GM12878 (cell line): Measurements from ENCODE around the gene ACSF3. TPM values are rescaled to one million over a fixed set of nuclear protein-coding genes. Genes with fewer than 3 reads are reported as not detected.

Experiments used
- ATAC-seq: fragments of 200-7000 bp; cut with Tn5 transposase; 3 replicates; pipeline ENCODE4 v1.9.1; 2020; ENCODE audit warnings: mild to moderate bottlenecking, moderate library complexity
- BruUV-seq: library from RNA; stranded (reverse); fragments of 400-500 nt; replicated peaks from 2 replicates; lab custom pipeline; 2021; lab: Mats Ljungman, UMichigan
- CTCF ChIA-PET: fragments of 300-600 bp; sonication (Branson Sonifier 250); formaldehyde crosslinking; extraction: SDS; loops from one replicate; lab custom pipeline; 2021; ENCODE audit warnings: inconsistent platforms; lab: Yijun Ruan, JAX
- POLR2A ChIA-PET: fragments of 350-600 bp; formaldehyde crosslinking; extraction: SDS; loops from one replicate; lab custom pipeline; 2021; ENCODE audit warnings: inconsistent platforms; lab: Charles Lee
- RAD21 ChIA-PET: fragments of 300-600 bp; sonication (Branson Sonifier 250); formaldehyde crosslinking; loops from one replicate; lab custom pipeline; 2023; ENCODE audit warnings: antibody characterized with exemption; ENCODE audit not compliant: unreplicated experiment; lab: Charles Lee
- SMC1A ChIA-PET: fragments of 300-600 bp; sonication (Branson Sonifier 250); formaldehyde crosslinking; loops from one replicate; lab custom pipeline; 2023; ENCODE audit not compliant: unreplicated experiment, uncharacterized antibody; lab: Charles Lee
- DNase-seq: peaks from one replicate; pipeline ENCODE4 v3.0.0-alpha.2; 2011; ENCODE audit warnings: low read depth, low spot score
- FAIRE-seq: peaks from 3 replicates; lab custom pipeline; 2011; peaks lifted over from hg19 to GRCh38; lab: Jason Lieb, UNC
- H2AFZ ChIP-seq: 2 replicates; pipeline ENCODE4 v1.6.0; 2011; ENCODE audit warnings: low read depth, low read length, control low read depth; ENCODE audit not compliant: control insufficient read depth
- H3K27ac ChIP-seq: 2 replicates; pipeline ENCODE4 v1.5.1; 2011; ENCODE audit warnings: control low read depth; ENCODE audit not compliant: control insufficient read depth, insufficient read depth
- H3K27me3 ChIP-seq, 2 experiments: replicated peaks in 1 of 2; 2 replicates each; pipeline versions ENCODE4 v1.6.0 to v1.6.1; 2011; ENCODE audit warnings: low read length in 1 of 2; ENCODE audit not compliant: control insufficient read depth in 2 of 2, insufficient read depth in 2 of 2
- H3K36me3 ChIP-seq, 2 experiments: 2 replicates each; pipeline ENCODE4 v1.5.1; 2011; ENCODE audit warnings: low read length in 1 of 2; ENCODE audit not compliant: control insufficient read depth in 2 of 2, insufficient read depth in 2 of 2
- H3K4me1 ChIP-seq: 2 replicates; pipeline ENCODE4 v1.6.1; 2011; ENCODE audit warnings: mild to moderate bottlenecking, low read length, moderate library complexity, mixed read lengths; ENCODE audit not compliant: control insufficient read depth, insufficient read depth
- H3K4me2 ChIP-seq: 2 replicates; pipeline ENCODE4 v1.6.0; 2011; ENCODE audit warnings: control low read depth; ENCODE audit not compliant: control insufficient read depth, insufficient read depth
- H3K4me3 ChIP-seq: fragments of 200-600 bp; sonication (generic); 2 replicates; pipeline ENCODE4 v1.5.1; 2016
- H3K79me2 ChIP-seq: 2 replicates; pipeline ENCODE4 v1.6.0; 2011; ENCODE audit warnings: low read length; ENCODE audit not compliant: control insufficient read depth, insufficient read depth
- H3K9ac ChIP-seq: 2 replicates; pipeline ENCODE4 v1.8.0; 2011; ENCODE audit warnings: low read length, control low read depth, mixed read lengths; ENCODE audit not compliant: control insufficient read depth, insufficient read depth
- H3K9me3 ChIP-seq: replicated peaks from 3 replicates; pipeline ENCODE4 v1.5.1; 2011; ENCODE audit warnings: mild to moderate bottlenecking, low read length; ENCODE audit not compliant: control insufficient read depth, insufficient read depth
- H4K20me1 ChIP-seq: 2 replicates; pipeline ENCODE4 v1.6.0; 2011; ENCODE audit not compliant: control insufficient read depth, insufficient read depth
- CHD2 ChIP-seq: IDR thresholded peaks from 2 replicates; pipeline ENCODE4 v1.6.1; 2011; ENCODE audit warnings: low read depth, low read length, improper control_type of control experiment, borderline replicate concordance
- EED ChIP-seq: sonication (generic); IDR thresholded peaks from 2 replicates; pipeline ENCODE4 v1.6.1; 2016; ENCODE audit warnings: antibody characterized with exemption, low read depth
- KDM1A ChIP-seq: fragments of 200-600 bp; sonication (generic); IDR thresholded peaks from 2 replicates; pipeline ENCODE4 v1.6.1; 2016; ENCODE audit warnings: borderline replicate concordance
- POLR2AphosphoS2 ChIP-seq: IDR thresholded peaks from 2 replicates; pipeline ENCODE4 v1.6.1; 2011; ENCODE audit warnings: low read depth, mild to moderate bottlenecking, low read length, improper control_type of control experiment, moderate library complexity
- TCF12 ChIP-seq: IDR thresholded peaks from 2 replicates; pipeline ENCODE4 v1.6.1; 2011; ENCODE audit warnings: low read depth, mild to moderate bottlenecking, low read length
- ZNF24 ChIP-seq: fragments of 450-650 bp; IDR thresholded peaks from 2 replicates; pipeline ENCODE4 v1.6.1; 2017; ENCODE audit warnings: antibody characterized with exemption, mild to moderate bottlenecking
- WGBS: methylation state at CpG from one replicate; pipeline ENCODE4 v1.1.6; 2016; ENCODE audit warnings: low lambda C conversion rate; ENCODE audit not compliant: insufficient replicate concordance, insufficient coverage; ENCODE audit errors: missing lambda C conversion rate; 5-methylcytosine and 5-hydroxymethylcytosine counted together
- in situ Hi-C: fragments of 300-500 bp; cut with MboI; formaldehyde crosslinking; loops from 9 replicates; pipeline ENCODE4 v1.14.3; 2018; ENCODE audit warnings: mixed read lengths
- intact Hi-C: fragments of 100-400 bp; cut with micrococcal nuclease; formaldehyde crosslinking; loops from one replicate; pipeline ENCODE4 v1.14.2; 2022; ENCODE audit not compliant: unreplicated experiment
- polyA plus RNA-seq, 11 experiments: library from polyadenylated mRNA; depleted of rRNA in 4 of 11; unstranded in 6 of 11; stranded (reverse) in 5 of 11; fragments of >200 nt; fragmentation: Nextera tagmentation in 4 of 11; fragmentation: Illumina TruSeq in 1 of 11; extraction: Ambion mirVana in 4 of 11; extraction: Trizol in 1 of 11; gene quantifications; 1 replicate in 1 of 11; 2 replicates in 10 of 11; pipeline versions ENCODE4 v1.2.1 to v1.2.3, GENCODE V29; 2011 to 2016; ENCODE audit warnings: inconsistent platforms in 2 of 11, missing spikeins in 2 of 11, low read depth in 1 of 11
- total RNA-seq, 4 experiments: library from RNA; depleted of rRNA in 3 of 4; stranded (reverse); fragments of >200 nt in 3 of 4; fragmentation: Illumina TruSeq in 1 of 4; extraction: Trizol in 1 of 4; gene quantifications; 2 replicates each; pipeline versions ENCODE4 v1.2.1 to v1.2.3, GENCODE V29; 2013 to 2021
- TF ChIP-seq, protein P1 (sequence below): fragments of 450-650 bp; IDR thresholded peaks from 2 replicates; pipeline ENCODE4 v1.6.1; 2018; ENCODE audit warnings: borderline replicate concordance, mild to moderate bottlenecking; ENCODE audit not compliant: partially characterized antibody
- TF ChIP-seq, protein P2 (sequence below): fragments of 450-650 bp; formaldehyde crosslinking; IDR thresholded peaks from 2 replicates; pipeline ENCODE4 v1.4.0; 2022; ENCODE audit warnings: mild to moderate bottlenecking, moderate library complexity

The ACSF3 gene
- total and polyA plus RNA-seq, 10 of the 15 experiments (the other 5 are each of a cell fraction or from before 2014, with no cell fraction given), result 1.0 to 44.4 (median 25.8) TPM

DNA sequence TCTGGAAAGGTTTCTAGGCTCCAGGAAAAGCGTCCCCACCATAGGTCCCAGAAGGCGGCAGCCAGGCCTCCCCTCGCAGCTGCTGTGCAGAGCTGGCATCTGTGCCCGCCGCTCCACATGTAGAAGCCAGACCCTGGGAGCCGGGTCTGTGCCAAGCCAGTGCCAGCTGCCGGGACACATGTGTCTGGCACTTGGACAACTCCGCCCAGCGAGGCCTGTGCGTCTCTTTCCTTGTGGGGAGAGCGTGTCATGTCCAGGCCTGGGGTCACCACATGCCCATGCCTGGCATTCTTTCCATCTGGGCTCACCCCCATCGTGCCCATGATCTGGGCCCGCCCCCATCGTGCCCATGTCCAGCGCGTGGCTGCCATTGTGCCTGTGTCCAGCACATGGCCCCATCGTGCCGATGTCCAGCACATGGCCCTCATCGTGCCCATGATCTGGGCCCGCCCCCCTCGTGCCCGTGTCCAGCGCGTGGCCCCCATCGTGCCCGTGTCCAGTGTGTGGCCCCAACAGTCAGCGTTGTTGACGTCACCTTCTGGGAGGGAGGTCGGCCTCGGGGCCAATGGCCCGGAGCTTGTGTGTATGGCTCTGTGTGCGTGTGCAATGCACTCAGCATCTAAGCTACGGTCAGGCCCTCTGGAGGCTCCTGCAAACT lies 13.3 kb upstream of the ACSF3 start:
- H3K79me2 ChIP-seq, result no peaks in the 10 kb centered on the region
- no peaks in the 10 kb centered on the region for H3K4me1 ChIP-seq
- DNase-seq (no peak), FAIRE-seq (no peak), ATAC-seq (no peak)
- in situ Hi-C loops, result no loop called here
- CTCF ChIA-PET, result no interaction called here
- intact Hi-C loops, result no loop called here
- H3K27ac ChIP-seq, result no peak overlapping the region
- POLR2A ChIA-PET, result no interaction called here
- H3K9ac ChIP-seq, result no peak overlapping the region
- 63% methylated on average over 33 of the region's 33 CpGs for WGBS
- no peak overlapping the region for H3K4me3 ChIP-seq
- TF ChIP-seq ZNF24 (no peak), CHD2 (no peak), KDM1A (no peak), TCF12 (no peak), POLR2AphosphoS2 (no peak), EED (no peak)
- TF ChIP-seq, protein P1, sequence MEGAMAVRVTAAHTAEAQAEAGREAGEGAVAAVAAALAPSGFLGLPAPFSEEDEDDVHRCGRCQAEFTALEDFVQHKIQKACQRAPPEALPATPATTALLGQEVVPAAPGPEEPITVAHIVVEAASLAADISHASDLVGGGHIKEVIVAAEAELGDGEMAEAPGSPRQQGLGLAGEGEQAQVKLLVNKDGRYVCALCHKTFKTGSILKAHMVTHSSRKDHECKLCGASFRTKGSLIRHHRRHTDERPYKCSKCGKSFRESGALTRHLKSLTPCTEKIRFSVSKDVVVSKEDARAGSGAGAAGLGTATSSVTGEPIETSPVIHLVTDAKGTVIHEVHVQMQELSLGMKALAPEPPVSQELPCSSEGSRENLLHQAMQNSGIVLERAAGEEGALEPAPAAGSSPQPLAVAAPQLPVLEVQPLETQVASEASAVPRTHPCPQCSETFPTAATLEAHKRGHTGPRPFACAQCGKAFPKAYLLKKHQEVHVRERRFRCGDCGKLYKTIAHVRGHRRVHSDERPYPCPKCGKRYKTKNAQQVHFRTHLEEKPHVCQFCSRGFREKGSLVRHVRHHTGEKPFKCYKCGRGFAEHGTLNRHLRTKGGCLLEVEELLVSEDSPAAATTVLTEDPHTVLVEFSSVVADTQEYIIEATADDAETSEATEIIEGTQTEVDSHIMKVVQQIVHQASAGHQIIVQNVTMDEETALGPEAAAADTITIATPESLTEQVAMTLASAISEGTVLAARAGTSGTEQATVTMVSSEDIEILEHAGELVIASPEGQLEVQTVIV, result no peak
- TF ChIP-seq, protein P2, sequence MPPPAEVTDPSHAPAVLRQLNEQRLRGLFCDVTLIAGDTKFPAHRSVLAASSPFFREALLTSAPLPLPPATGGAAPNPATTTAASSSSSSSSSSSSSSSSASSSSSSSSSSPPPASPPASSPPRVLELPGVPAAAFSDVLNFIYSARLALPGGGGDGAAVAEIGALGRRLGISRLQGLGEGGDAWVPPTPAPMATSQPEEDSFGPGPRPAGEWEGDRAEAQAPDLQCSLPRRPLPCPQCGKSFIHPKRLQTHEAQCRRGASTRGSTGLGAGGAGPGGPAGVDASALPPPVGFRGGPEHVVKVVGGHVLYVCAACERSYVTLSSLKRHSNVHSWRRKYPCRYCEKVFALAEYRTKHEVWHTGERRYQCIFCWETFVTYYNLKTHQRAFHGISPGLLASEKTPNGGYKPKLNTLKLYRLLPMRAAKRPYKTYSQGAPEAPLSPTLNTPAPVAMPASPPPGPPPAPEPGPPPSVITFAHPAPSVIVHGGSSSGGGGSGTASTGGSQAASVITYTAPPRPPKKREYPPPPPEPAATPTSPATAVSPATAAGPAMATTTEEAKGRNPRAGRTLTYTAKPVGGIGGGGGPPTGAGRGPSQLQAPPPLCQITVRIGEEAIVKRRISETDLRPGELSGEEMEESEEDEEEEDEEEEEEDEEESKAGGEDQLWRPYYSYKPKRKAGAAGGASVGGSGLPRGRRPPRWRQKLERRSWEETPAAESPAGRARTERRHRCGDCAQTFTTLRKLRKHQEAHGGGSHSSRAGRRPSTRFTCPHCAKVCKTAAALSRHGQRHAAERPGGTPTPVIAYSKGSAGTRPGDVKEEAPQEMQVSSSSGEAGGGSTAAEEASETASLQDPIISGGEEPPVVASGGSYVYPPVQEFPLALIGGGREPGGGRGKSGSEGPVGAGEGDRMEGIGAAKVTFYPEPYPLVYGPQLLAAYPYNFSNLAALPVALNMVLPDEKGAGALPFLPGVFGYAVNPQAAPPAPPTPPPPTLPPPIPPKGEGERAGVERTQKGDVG (CRISPR knock-in tag), result no peak
- no TSS peak for BruUV-seq
- H3K9me3 ChIP-seq, result peaks cover 4% of the 10 kb centered on the region; the same call in 2 of the 3 replicates
- SMC1A ChIA-PET, result no interaction called here
- RAD21 ChIA-PET, result no interaction called here
- H3K4me2 ChIP-seq, result no peak overlapping the region
- H3K27me3 ChIP-seq, result no peaks in the 10 kb centered on the region; a peak in 1 of 4 replicates
- H4K20me1 ChIP-seq, result no peaks in the 10 kb centered on the region
- no peak overlapping the region for H2AFZ ChIP-seq
- H3K36me3 ChIP-seq, result no peaks in the 10 kb centered on the region
